ENCODE measurements around the gene GMCL2.

GRCh38 chr5:178212241-178213002 is 25.3 kb upstream of the GMCL2 start:
- TF ChIP-seq, protein P1, sequence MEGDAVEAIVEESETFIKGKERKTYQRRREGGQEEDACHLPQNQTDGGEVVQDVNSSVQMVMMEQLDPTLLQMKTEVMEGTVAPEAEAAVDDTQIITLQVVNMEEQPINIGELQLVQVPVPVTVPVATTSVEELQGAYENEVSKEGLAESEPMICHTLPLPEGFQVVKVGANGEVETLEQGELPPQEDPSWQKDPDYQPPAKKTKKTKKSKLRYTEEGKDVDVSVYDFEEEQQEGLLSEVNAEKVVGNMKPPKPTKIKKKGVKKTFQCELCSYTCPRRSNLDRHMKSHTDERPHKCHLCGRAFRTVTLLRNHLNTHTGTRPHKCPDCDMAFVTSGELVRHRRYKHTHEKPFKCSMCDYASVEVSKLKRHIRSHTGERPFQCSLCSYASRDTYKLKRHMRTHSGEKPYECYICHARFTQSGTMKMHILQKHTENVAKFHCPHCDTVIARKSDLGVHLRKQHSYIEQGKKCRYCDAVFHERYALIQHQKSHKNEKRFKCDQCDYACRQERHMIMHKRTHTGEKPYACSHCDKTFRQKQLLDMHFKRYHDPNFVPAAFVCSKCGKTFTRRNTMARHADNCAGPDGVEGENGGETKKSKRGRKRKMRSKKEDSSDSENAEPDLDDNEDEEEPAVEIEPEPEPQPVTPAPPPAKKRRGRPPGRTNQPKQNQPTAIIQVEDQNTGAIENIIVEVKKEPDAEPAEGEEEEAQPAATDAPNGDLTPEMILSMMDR (IDR thresholded peaks at IDR 0.05), result no peak
- no peak for TF ChIP-seq POLR2A (IDR thresholded peaks at IDR 0.05)
